ENCODE data around the gene NTS.

NTS gene

GRCh38 chr12:85874031-85874461 is at the start of gene NTS:
NTS (plus strand) TSS chr12:85874295; CDS start chr12:85874404, 109 bp downstream.
- no peak for DNase-seq (ENCODE audit: low read depth)

GRCh38 chr12:85825746-85826145 is 48.3 kb upstream of the NTS start:
- DNase-seq (ENCODE audit: low read depth): no peak

- no peak for DNase-seq (ENCODE audit: low read depth)
These were observed 45.5 kb upstream of the NTS start for GRCh38 chr12:85828576-85828975.

GRCh38 chr12:85829391-85829790 is 44.7 kb upstream of the NTS start:
- DNase-seq (ENCODE audit: low read depth): no peak

GRCh38 chr12:85831327-85831990 is 42.6 kb upstream of the NTS start:
- DNase-seq (ENCODE audit: low read depth): no peak

- no peak for DNase-seq (ENCODE audit: low read depth)
These were observed 40.5 kb upstream of the NTS start for GRCh38 chr12:85833579-85833978.

- no peak for DNase-seq (ENCODE audit: low read depth)
These were observed 39.7 kb upstream of the NTS start for GRCh38 chr12:85834378-85834777.

- no peak for DNase-seq (ENCODE audit: low read depth)
These were observed 38.5 kb upstream of the NTS start for GRCh38 chr12:85835426-85836196.

GRCh38 chr12:85836197-85837090 is 37.7 kb upstream of the NTS start, which contains the start of gene RASSF9:
RASSF9 (minus strand) TSS chr12:85836409; CDS start chr12:85836201, 208 bp downstream.
- DNase-seq (ENCODE audit: low read depth): peak; percentile 86

- DNase-seq (ENCODE audit: low read depth): no peak
These were observed 30.3 kb upstream of the NTS start for GRCh38 chr12:85843606-85844310.

GRCh38 chr12:85849344-85849743 is 24.8 kb upstream of the NTS start:
- no peak for DNase-seq (ENCODE audit: low read depth)

GRCh38 chr12:85855305-85855704 is 18.8 kb upstream of the NTS start:
- DNase-seq (ENCODE audit: low read depth): no peak

- DNase-seq (ENCODE audit: low read depth): no peak
These were observed 17.1 kb upstream of the NTS start for GRCh38 chr12:85856966-85857365.

GRCh38 chr12:85865890-85866289 is 8.2 kb upstream of the NTS start:
- no peak for DNase-seq (ENCODE audit: low read depth)

GRCh38 chr12:85866986-85867776 is 6.9 kb upstream of the NTS start:
- DNase-seq (ENCODE audit: low read depth): peak; percentile 74

- peak; percentile 56 for DNase-seq (ENCODE audit: low read depth)
These were observed 1.5 kb upstream of the NTS start for GRCh38 chr12:85872497-85873091.

GRCh38 chr12:85877459-85877858 is 3.4 kb downstream of the NTS start:
- no peak for DNase-seq (ENCODE audit: low read depth)

GRCh38 chr12:85883763-85884162 is 9.7 kb downstream of the NTS start:
- DNase-seq (ENCODE audit: low read depth): no peak

- no peak for DNase-seq (ENCODE audit: low read depth)
These were observed 20.6 kb downstream of the NTS start for GRCh38 chr12:85894653-85895052.

GRCh38 chr12:85920324-85920947 is 46.3 kb downstream of the NTS start:
- DNase-seq (ENCODE audit: low read depth): peak; percentile 2

Data from fibroblast of the conjunctiva (primary cell).